ENCODE measurements around the gene CRTAP.
A peak's percentile ranks its signal among the peaks of the same experiment; 100 is the strongest.
"Not testable (repeated sequence)": the region's sequence is repeated elsewhere in the genome, so short reads cannot be mapped to it uniquely, and the experiment has no call there.

Gene CRTAP

DNA sequence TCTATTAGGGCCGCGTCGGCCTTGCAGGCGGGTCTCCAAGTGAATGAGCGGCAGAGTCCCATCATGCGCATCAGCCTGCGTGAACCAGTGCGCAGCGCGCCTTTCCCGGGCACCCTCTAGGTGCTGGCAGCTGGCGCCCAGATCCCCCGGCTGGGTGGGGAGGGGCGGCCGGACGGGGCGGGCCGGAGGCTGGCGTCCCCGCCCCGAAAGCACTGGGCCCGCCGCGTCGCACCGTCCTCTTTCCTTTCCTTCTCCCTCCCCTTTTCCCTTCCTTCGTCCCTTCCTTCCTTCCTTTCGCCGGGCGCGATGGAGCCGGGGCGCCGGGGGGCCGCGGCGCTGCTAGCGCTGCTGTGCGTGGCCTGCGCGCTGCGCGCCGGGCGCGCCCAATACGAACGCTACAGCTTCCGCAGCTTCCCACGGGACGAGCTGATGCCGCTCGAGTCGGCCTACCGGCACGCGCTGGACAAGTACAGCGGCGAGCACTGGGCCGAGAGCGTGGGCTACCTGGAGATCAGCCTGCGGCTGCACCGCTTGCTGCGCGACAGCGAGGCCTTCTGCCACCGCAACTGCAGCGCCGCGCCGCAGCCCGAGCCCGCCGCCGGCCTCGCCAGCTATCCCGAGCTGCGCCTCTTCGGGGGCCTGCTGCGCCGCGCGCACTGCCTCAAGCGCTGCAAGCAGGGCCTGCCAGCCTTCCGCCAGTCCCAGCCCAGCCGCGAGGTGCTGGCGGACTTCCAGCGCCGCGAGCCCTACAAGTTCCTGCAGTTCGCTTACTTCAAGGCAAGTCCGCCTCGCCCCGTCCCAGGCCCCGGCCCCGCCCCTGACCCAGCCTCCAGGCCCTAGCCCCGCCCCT is at the start of gene CRTAP:
CRTAP (plus strand) TSS at position 243 of the 850 bp plus-strand sequence; CDS start at position 307, 64 bp downstream.
- DNase-seq: peak; percentile 96

DNA sequence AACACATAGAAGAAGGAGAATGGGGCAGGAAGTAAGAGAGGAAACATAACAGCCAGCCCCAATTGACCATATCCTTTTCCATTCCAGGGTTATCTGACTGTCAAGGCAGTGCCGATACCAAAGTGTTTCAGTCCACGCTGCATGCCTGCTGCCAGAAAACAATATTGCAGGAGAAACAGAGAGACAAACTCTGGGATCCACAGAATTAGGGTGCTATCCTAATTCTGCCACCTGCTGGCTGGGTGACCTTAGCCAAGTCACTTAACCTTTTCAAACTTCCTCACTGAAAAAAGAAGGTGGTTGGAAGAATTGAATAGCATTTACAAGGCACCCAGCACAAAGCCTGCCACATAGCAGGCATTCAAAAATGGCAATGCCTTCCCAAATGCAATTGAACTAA is 48.9 kb upstream of the CRTAP start:
- DNase-seq: no peak

DNA sequence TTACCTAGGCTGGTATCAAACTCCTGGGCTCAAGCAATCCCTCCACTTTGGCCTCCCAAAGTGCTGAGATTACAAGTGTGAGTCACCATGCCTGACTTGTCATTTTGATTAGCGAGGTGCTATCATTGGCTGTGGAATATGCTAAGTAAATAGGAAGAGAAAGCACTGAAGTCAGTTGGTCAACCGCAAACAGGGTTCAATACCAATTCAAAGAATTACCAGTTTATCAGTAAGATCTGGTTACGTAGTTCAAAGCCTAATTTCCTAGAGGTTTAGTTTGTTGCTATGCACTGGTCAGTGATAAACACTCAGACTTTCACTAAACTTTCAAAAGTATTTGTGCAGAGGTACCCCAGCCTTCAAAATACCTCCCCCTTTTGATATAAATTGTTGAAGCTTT is 46.3 kb upstream of the CRTAP start:
- peak; percentile 71 for DNase-seq

DNA sequence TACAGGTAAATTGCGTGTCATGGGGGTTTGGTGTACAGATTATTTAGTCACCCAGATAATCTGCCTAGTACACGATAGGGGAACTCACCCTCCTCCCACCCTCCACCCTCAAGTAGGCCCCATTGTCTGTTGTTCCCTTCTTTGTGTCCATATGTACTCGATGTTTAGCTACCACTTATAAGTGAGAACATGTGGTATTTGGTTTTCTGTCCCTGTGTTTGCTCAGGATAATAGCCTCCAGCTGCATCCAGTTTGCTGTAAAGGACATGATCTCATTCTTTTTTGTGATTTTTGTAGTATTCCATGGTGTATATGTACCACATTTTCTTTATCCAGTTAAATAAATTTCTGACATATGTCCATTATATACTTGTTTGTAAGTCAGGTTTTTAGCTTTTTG is 44.0 kb upstream of the CRTAP start:
- DNase-seq: not testable (repeated sequence)

DNA sequence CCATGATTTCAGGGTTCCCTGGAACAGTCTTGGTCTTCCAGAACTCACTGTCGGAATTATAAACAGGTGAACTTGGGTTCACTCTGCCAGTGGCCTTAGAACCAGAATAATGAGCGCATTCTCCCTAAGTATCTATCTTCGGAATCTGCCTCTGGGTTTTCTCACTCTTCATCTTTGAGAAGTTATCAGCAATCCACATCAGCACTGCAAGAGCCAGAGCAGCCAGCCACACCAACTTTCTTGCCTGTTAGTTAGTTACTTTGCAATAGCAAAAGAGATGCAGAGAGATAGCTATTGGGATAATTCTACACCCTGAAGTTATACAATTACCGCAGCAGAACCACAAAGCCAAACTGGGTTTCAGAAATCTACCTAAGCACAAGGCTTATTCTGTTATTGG is 42.6 kb upstream of the CRTAP start:
- no peak for DNase-seq

DNA sequence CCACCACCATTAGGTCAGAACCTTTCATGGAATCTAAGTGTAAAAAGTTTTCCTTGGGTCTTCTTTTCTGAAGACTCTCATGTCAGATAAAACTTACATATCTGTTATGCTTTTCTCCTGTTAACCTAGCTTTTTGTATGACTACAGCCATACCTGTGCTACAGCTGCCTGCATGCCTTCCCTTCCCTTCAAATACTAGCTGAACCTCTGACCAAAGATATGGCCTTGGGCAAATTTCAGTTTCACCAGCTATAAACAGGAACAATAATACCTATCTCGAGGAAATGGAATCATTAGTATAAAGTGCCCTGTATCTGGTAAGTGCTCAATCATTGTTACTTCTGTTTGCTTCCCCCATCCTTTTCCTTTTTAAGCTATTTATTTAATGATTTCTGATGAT is 41.9 kb upstream of the CRTAP start:
- DNase-seq: no peak

DNA sequence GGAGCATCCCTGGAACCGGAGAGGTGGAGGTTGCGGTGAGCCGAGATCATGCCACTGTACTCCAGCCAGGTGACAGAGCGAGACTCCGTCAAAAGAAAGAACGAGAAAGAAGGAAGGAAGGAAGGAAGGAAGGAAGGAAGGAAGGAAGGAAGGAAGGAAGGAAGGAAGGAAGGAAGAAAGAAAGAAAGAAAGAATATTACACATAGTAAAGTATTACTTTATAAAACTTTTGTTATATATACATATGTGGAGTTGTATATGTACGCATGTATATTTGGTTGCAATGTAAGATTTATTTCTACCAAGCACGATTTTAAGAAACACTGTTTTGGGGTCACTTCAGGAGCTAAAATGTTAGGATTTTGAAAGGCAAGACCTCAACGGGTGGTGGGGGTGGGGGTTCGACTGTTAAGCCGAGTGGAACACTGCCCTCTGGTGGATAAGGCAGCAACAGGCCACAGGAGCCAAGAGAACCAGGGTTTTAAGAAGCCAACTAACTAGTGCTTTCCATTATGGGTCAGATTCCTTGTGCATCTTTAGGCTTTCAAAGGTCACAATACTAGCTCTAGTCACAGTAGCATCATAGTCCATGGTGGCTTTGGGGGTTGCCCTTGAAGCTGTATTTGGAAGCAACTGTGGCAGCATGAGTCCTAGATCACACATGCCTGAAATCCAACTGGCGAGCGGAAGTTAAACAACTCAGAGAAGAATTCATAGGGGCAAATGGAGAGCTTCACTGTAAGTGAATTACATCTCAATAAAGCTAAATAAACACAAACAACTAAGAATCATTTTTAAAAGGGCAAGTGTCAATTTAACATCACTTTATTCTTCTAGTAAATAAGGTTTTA is 39.4 kb upstream of the CRTAP start:
- DNase-seq: peak; percentile 68

DNA sequence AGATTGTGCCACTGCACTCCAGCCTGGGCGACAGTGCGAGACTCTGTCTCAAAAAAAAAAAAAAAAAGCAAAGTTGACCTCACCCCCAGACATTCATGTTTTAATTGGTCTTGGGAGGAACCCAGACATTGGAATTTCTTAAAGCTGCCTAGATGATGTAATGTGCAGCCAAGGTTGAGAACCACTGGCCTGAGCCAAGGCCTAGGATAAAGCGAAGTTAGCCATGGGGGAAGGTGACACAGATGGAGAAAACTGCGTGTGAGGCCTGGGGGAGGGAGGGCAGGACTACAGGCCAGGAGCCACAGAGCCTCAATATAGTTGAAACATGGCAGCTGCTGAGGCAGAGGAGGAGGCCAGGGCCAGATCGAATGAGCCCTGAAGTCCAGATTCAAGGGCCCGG is 37.8 kb upstream of the CRTAP start:
- peak; percentile 33 for DNase-seq

DNA sequence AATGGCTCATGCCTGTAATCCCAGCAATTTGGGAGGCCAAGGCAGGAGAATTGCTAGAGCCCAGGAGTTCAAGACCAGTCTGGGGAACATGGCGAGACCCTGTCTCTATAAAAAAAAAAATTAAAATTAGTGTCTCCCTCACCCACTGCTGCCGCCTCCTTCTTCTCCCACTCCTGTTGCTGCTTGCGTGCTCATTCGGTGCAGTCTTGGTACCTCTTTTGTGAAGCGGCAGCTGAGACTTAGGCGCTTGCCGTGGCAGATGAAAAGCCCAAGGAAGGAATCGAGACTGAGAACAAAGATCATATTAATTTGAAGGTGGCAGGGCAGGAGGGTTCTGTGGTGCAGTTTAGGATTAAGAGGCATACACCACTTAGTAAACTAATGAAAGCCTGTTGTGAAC is 36.9 kb upstream of the CRTAP start:
- DNase-seq: no peak

DNA sequence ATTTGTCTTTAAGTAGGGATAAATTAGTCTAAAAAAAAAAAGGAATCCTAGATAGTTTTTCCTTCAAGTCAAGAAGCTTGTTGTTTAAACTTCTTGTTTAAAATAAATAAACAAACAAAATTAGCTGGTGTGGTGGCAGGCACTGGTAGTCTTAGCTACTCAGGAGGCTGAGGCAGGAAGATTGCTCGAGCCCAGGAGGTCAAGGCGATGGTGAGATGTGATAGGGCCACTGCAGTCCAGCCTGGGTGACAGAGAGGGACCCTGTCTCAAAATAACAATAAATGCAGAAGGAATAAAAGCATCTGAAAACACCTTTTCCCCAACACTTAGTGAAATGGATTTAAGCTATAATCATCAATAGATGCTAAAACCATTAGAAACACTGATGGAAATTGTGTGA is 35.8 kb upstream of the CRTAP start:
- DNase-seq: no peak

DNA sequence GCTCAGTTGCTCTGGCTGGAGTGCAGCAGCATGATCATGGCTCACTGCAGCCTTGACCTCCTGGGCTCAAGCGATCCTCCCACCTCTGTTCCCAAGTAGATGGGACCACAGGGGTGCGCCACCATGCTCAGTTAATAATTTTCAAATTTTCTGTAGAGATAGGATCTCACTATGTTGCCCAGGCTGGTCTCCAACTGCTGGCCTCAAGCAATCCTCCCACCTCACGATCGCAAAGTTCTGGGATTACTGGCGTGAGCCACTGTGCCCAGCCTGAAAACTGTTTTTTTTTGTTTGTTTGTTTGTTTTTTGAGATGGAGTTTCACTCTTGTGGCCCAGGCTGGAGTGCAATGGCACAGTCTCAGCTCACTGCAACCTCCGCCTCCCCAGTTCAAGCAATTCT is 34.0 kb upstream of the CRTAP start:
- DNase-seq: not testable (repeated sequence)

DNA sequence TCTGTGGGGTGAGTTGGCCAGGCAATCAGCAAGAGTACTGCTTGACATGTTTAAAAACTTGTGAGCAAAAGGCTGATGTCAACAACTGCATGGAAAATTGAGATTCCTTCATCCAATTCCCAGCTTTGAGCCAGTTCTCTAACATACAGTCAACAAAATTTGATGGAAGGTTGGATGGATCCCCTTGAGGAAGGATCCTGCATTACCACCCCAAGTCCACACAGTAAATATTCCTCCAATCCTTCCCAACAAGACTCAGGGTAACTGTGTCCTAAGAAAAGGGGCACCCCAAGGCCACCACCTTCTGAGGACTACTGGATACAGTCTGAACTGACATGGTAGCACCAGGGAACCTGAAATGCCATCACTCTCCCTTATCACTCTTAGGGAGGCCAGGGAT is 32.0 kb upstream of the CRTAP start:
- no peak for DNase-seq

DNA sequence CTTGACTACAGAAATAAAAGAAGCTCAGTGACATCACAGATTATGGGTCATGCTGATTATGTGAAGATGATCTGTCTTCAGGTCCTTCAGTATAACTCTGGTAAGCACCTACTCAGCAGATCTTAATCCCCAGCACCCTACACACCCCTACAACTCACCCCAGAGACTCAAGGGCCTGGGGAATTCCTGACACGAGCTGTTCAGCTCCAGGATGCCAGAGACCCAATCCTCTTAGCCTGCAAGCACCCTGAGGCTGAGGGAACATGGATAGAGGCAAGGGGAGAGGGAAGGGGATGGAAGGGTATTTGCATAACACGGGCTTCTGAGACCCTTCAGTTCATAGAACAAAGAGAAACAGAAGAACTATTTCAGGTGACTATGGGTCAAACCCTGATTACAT is 29.9 kb upstream of the CRTAP start:
- no peak for DNase-seq

DNA sequence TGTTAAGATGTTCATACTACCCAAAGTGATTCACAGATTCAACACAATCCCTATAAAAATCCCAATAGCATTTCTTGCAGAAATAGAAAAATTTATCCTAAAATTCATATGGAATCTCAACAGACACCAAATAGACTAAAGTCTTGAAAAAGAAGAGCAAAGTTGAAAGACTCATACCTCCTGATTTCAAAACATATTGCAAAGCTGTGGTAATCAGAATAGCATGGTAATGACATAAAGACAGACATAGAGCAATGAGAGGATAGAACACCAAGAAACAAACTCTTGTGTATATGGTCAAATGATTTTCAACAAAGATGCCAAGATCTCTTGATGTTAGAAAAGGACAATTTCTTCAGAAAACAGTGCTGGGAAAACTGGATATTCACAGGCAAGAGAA is 25.1 kb upstream of the CRTAP start:
- no peak for DNase-seq

DNA sequence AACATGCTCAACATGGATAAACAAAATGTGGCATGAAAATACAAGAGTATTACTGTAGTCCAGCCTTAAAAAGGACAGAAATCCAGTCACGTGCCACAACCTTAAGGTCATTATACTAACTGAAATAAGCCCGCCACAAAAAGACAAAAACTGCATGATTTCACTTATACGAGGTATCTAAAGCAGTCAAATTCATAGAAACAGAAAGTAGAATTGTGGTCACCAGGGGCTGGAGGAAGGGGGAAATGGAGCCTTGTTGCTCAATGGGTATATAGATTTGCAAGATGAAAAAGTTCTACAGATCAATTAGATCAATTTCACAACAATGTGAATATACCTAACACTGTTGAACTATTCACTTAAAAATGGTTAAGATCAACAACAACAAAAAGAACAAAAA is 24.3 kb upstream of the CRTAP start:
- DNase-seq: no peak

DNA sequence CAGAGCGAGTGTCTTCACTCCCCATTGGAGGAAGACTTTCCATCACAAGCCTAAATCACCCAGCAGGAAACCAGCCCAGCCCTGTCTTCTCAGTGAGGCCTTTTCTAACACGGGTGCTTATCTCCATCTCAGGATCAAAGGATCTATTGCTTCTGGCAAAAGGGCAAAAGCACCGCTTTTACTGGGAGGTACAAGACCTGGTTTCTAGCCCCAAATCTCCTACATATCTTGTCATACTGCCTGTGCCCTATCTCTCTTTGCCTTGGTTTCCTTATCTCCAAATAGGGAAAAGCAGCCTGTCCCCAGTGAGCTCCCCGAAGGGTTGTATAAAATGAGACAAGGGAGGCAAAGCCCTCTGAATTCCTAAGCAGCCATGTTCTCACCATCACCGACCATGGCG is 22.1 kb upstream of the CRTAP start:
- no peak for DNase-seq

DNA sequence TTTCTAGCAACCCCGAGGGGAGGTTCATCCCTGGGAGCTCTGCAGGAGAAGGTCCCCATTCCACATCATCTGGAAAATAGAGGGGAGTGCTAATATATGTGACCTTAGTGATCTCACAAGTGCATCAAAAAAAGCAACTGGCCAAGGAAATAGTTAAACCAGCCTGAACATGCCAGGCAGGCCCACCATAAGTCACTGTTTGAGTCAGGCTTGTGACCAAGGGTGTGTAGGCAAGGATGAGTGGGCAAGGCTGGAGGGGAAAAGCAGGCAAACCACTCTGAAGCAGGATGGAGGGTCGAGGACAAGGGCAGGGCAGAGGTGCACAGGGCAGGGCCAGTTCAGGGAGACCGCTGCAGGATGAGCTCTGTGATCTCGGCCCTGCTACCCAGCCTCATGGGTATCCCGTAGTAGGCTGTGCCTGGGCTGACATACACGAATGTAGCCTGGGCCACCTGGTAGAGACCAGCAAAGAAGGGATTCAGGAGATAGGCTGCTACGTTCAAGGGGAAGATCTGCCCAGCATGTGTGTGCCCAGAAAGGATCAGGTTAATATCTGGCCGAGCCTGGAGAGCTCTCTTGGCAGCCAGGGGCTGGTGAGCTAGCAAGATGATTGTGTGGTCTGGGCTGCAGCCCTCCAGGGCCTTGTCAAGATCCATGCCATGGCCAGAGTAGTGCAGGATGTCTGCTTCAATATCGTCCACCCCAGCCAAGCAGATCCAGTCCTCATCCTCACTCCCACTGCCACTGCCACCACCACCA is 21.1 kb upstream of the CRTAP start:
- DNase-seq: no peak

DNA sequence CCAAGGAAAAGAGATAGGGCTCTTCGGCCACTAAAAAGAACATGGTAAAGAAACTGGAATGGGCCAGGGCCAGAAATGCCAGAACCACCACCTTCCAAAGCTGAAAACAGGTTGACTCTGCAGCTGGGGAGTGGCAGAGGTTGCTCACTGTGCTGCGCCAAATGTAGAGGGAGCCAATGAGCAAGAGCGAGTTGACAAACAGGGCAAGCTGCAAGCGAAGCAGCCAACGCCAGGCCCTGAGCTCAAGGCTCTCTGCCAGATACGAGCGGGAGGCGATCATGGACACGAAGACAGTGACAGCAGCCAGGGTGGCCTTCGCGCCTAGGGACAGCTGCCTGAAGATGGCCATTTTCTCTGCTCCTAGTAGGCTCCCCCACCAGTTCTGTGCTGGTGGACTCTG is 20.0 kb upstream of the CRTAP start:
- no peak for DNase-seq

DNA sequence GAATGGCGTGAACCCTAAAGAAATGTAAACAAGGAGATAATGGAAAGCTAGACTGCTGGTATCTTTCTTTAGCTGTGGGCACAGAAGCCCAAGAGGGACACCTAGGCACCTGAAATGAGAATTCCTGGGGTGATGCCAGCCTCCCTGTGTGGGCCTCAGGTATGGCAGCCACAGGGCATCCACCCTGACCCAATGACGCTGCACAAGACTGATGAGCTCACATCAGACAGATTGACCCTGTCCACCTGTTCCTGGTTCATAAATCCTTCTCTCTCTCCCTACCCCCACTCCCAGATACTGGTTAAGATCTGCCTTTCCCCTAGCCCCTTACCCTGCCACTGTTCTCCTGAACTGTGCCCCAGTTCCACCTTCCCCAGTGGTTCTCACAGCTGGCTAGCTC is 18.4 kb upstream of the CRTAP start:
- DNase-seq: no peak

DNA sequence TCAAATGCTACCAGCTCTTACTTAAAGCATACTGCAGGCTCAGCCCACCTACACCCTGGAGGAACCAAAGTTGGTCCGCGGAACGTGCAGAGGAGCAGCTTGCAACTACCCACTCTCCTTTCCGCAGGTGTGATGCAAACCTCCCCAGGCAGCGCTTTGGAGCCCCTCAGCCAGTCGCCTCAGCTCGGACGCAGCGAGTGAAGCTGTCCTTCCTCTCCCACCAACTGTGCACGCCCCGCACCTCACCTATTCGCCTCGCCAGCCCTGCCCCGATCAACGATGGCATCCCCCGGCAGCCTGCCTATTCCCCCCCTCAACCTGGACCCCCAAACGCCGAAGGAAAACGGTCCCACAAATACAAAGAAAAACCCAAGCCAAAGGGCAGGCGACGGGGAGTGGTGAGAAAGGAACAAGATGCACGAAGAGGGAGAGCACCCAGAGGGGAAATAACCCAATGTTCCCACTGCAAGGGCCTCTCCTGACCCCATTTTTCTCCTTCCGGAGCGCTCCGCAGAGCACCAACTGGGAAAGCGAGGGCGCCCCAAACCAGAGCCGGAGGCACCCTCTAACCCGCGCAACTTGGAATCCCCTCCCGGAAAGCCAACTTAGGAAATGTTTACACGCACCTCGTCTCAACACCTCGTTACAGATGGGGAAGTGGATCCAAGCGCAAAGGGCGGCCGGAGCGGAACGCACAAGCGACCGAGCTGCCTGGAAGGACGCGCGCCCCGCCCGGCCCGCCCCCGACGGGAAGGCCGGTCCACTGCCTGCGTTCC is 17.5 kb upstream of the CRTAP start:
- DNase-seq: peak; percentile 47

DNA sequence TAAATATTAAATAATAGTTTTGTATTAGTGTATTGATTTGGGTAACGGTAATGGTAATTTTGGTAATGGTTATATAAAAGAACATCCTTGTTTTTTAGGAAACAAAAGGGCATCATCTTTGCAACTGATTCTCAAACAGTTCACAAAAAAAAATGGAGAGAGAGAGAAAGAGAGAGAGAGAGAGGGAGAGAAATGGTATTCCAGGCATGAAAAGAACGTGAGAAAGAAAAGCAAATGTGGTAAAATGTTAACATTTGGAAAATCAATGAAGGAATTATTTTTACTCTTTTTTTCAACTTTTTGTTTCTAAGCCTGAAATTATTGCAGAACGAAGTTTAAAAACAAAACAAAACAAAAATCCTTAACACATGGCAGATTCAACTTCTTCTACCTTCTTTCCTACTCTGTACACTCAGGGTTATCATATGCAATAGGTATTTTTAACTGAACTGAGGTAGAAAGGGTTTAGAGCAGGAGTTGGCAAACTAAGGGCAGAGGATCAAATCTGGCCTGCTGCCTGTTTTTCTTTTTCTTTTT is 14.6 kb upstream of the CRTAP start:
- DNase-seq: no peak

DNA sequence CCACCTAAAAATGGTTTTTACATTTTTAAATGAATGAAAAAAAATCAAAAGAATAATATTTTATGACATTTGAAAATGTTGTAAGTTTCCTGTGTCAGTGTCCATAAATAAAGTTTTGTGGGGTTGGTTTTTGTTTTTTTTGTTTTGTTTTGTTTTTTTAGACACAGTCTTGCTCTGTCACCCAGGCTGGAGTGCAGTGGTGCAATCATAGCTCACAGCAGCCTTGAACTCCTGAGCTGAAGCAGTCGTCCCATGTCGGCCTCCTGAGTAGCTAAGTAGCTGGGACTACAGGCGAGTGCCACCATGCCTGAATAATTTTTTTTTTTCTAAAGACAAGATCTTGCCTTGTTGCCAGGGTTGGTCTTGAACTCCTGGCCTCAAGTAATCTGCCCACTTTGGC is 14.1 kb upstream of the CRTAP start:
- no peak for DNase-seq

Data from EL (cell line).